ENCODE data around the gene SLC28A3. TPM values are rescaled to one million over a fixed set of nuclear protein-coding genes. Genes with fewer than 3 reads are reported as not detected.
A peak's percentile ranks its signal among the peaks of the same experiment; 100 is the strongest.

Gene SLC28A3
- total RNA-seq, 4 donors from 2014 or later: 0.15 to 0.22 TPM; not detected in 2

- no peak overlapping the region for H3K27ac ChIP-seq
- TF ChIP-seq CTCF (IDR thresholded peaks at IDR 0.05) (no peak), POLR2A (IDR thresholded peaks at IDR 0.05) (no peak)
- 86 to 92% methylated on average over 2 of the region's 2 CpGs for WGBS, 2 donors
- intact Hi-C loops (cut with DNase I): no loop called here
- H3K36me3 ChIP-seq: no peaks in the 10 kb centered on the region
- no peaks in the 10 kb centered on the region for H3K27me3 ChIP-seq
- no peak for DNase-seq
- H3K4me1 ChIP-seq: no peaks in the 10 kb centered on the region
- H3K4me3 ChIP-seq (replicated peaks in 1 of 3): no peak overlapping the region
- no peaks in the 10 kb centered on the region for H3K9me3 ChIP-seq
Observed at GRCh38 chr9:84318981-84319380, 21.6 kb downstream of the SLC28A3 start.

GRCh38 chr9:84317563-84317962 lies 23.0 kb downstream of the SLC28A3 start:
- H3K9me3 ChIP-seq: no peaks in the 10 kb centered on the region
- no peaks in the 10 kb centered on the region for H3K36me3 ChIP-seq
- TF ChIP-seq CTCF (IDR thresholded peaks at IDR 0.05) (no peak), POLR2A (IDR thresholded peaks at IDR 0.05) (no peak)
- H3K27me3 ChIP-seq: no peaks in the 10 kb centered on the region
- no peak overlapping the region for H3K27ac ChIP-seq
- intact Hi-C loops (cut with DNase I): no loop called here
- no peaks in the 10 kb centered on the region for H3K4me1 ChIP-seq
- 89 to 91% methylated on average over 2 of the region's 2 CpGs for WGBS, 2 donors
- H3K4me3 ChIP-seq (replicated peaks in 1 of 3): no peak overlapping the region
- DNase-seq: no peak

- 10% methylated on average over 8 of the region's 8 CpGs for WGBS, 2 donors
- H3K4me1 ChIP-seq: no peaks in the 10 kb centered on the region
- DNase-seq: peak; percentile 77 to 79
- no peak overlapping the region for H3K4me3 ChIP-seq (replicated peaks in 1 of 3)
- H3K27me3 ChIP-seq: no peaks in the 10 kb centered on the region
- H3K9me3 ChIP-seq: no peaks in the 10 kb centered on the region
- no peaks in the 10 kb centered on the region for H3K36me3 ChIP-seq
- no peak overlapping the region for H3K27ac ChIP-seq
- intact Hi-C loops (cut with DNase I): no loop called here
- TF ChIP-seq CTCF (IDR thresholded peaks at IDR 0.05): peak; percentile 70 to 85 (median 76)
- no peak for TF ChIP-seq POLR2A (IDR thresholded peaks at IDR 0.05)
Observed at GRCh38 chr9:84315278-84315877, 25.2 kb downstream of the SLC28A3 start.

GRCh38 chr9:84314306-84314705 lies 26.3 kb downstream of the SLC28A3 start:
- 65 to 66% methylated on average over 2 of the region's 2 CpGs for WGBS, 2 donors
- Histone ChIP-seq H3K4me1 (no peaks in the 10 kb centered on the region), H3K27me3 (no peaks in the 10 kb centered on the region), H3K4me3 (replicated peaks in 1 of 3) (no peak overlapping the region), H3K36me3 (no peaks in the 10 kb centered on the region), H3K27ac (no peak overlapping the region), H3K9me3 (no peaks in the 10 kb centered on the region)
- TF ChIP-seq CTCF (IDR thresholded peaks at IDR 0.05) (no peak), POLR2A (IDR thresholded peaks at IDR 0.05) (no peak)
- DNase-seq: no peak
- intact Hi-C loops (cut with DNase I): loop anchor here (5.0 kb wide), 1 partner anchor 372 kb away; no protein-coding TSS in a partner anchor

GRCh38 chr9:84310883-84311282 lies 29.7 kb downstream of the SLC28A3 start:
- intact Hi-C loops (cut with DNase I): loop anchor here (5.0 kb wide), 1 partner anchor 369 kb away; no protein-coding TSS in a partner anchor

More at GRCh38 chr9:84310883-84311282, 29.7 kb downstream of the SLC28A3 start:
- WGBS, 2 donors: 61 to 62% methylated on average over 2 of the region's 2 CpGs
- no peak for TF ChIP-seq CTCF (IDR thresholded peaks at IDR 0.05)
- no peak for TF ChIP-seq POLR2A (IDR thresholded peaks at IDR 0.05)
- DNase-seq: no peak
- Histone ChIP-seq H3K36me3 (no peaks in the 10 kb centered on the region), H3K9me3 (no peaks in the 10 kb centered on the region), H3K27me3 (no peaks in the 10 kb centered on the region), H3K4me1 (no peaks in the 10 kb centered on the region), H3K4me3 (replicated peaks in 1 of 3) (no peak overlapping the region), H3K27ac (no peak overlapping the region)

Data from thyroid gland (tissue), 4 donors.